Keratinocyte (primary cell): ENCODE measurements around the gene HELZ. TPM values are rescaled to one million over a fixed set of nuclear protein-coding genes. Genes with fewer than 3 reads are reported as not detected.

Experiments used
- DNase-seq: peaks from one replicate; pipeline ENCODE4 v3.0.0-alpha.2; 2011; ENCODE audit warnings: low read depth, missing footprints, low spot score
- FAIRE-seq: peaks from 2 replicates; lab custom pipeline; 2011; peaks lifted over from hg19 to GRCh38; lab: Jason Lieb, UNC
- H2AFZ ChIP-seq: 2 replicates; pipeline ENCODE4 v1.6.0; 2012; ENCODE audit warnings: low read length, control low read depth, inconsistent platforms; ENCODE audit not compliant: control insufficient read depth
- H3K27ac ChIP-seq: 2 replicates; pipeline ENCODE4 v1.5.1; 2011; ENCODE audit warnings: low read length; ENCODE audit not compliant: control insufficient read depth, insufficient read depth
- H3K27me3 ChIP-seq: 3 replicates; pipeline ENCODE4 v1.6.0; 2011; ENCODE audit warnings: low read length; ENCODE audit not compliant: control insufficient read depth, insufficient read depth; ENCODE audit errors: extremely low read depth
- H3K36me3 ChIP-seq, 2 experiments: 2 replicates in 1 of 2; 3 replicates in 1 of 2; pipeline ENCODE4 v1.5.1; 2011; ENCODE audit warnings: low read length in 2 of 2, mild to moderate bottlenecking in 1 of 2; ENCODE audit not compliant: control insufficient read depth in 2 of 2, insufficient read depth in 2 of 2; ENCODE audit errors: extremely low read depth in 1 of 2
- H3K4me1 ChIP-seq: 3 replicates; pipeline ENCODE4 v1.5.1; 2011; ENCODE audit warnings: low read length; ENCODE audit not compliant: control insufficient read depth, insufficient read depth; ENCODE audit errors: extremely low read depth
- H3K4me2 ChIP-seq: 3 replicates; pipeline ENCODE4 v1.6.0; 2011; ENCODE audit warnings: low read depth, low read length; ENCODE audit not compliant: control insufficient read depth, insufficient read depth; ENCODE audit errors: extremely low read depth
- H3K4me3 ChIP-seq, 3 experiments: fragments of 200-600 bp in 1 of 3; sonication (generic) in 1 of 3; 2 replicates in 2 of 3; 3 replicates in 1 of 3; pipeline ENCODE4 v1.5.1; 2011 to 2016; ENCODE audit warnings: low read length in 3 of 3, mild to moderate bottlenecking in 3 of 3, control low read depth in 2 of 3, inconsistent platforms in 1 of 3, low read depth in 1 of 3, mixed read lengths in 1 of 3, mixed run types in 1 of 3, moderate library complexity in 1 of 3; ENCODE audit not compliant: control insufficient read depth in 2 of 3, insufficient read depth in 2 of 3; ENCODE audit errors: extremely low read depth in 1 of 3
- H3K79me2 ChIP-seq: 2 replicates; pipeline ENCODE4 v1.6.0; 2012; ENCODE audit warnings: low read length; ENCODE audit not compliant: control insufficient read depth, insufficient read depth
- H3K9ac ChIP-seq: 3 replicates; pipeline ENCODE4 v1.6.0; 2011; ENCODE audit warnings: low read length; ENCODE audit not compliant: control insufficient read depth, insufficient read depth; ENCODE audit errors: extremely low read depth
- H3K9me1 ChIP-seq: 3 replicates; pipeline ENCODE4 v1.6.0; 2011; ENCODE audit warnings: low read length; ENCODE audit not compliant: control insufficient read depth, insufficient read depth; ENCODE audit errors: extremely low read depth
- H3K9me3 ChIP-seq: 2 replicates; pipeline ENCODE4 v1.5.1; 2012; ENCODE audit warnings: low read depth, low read length; ENCODE audit not compliant: control insufficient read depth
- H4K20me1 ChIP-seq: 3 replicates; pipeline ENCODE4 v1.6.0; 2011; ENCODE audit warnings: low read length; ENCODE audit not compliant: control insufficient read depth, insufficient read depth; ENCODE audit errors: extremely low read depth
- EZH2 ChIP-seq: IDR thresholded peaks from one replicate; pipeline ENCODE4 v1.6.1; 2012; ENCODE audit warnings: inconsistent platforms, mild to moderate bottlenecking, low read length, moderate library complexity
- dilution Hi-C: fragments of 300-500 bp; cut with MboI; formaldehyde crosslinking; loops from one replicate; pipeline ENCODE4 v1.7.0; 2020; ENCODE audit warnings: low sequenced_read_pairs; ENCODE audit not compliant: extremely low pct_ligation_motif_present
- polyA plus RNA-seq, 5 experiments: library from polyadenylated mRNA; depleted of rRNA in 3 of 5; stranded (reverse) in 3 of 5; stranded (forward) in 1 of 5; unstranded in 1 of 5; fragments of >200 nt; gene quantifications; 1 replicate in 1 of 5; 2 replicates in 3 of 5; 3 replicates in 1 of 5; pipeline versions ENCODE4 v1.2.1 to v1.2.3, GENCODE V29; 2011 to 2012; ENCODE audit warnings: missing spikeins in 2 of 5, low read depth in 1 of 5, low replicate concordance in 1 of 5
- TF ChIP-seq, protein P1 (sequence below), 3 experiments: IDR thresholded peaks in 1 of 3; conservative IDR thresholded peaks in 1 of 3; optimal IDR thresholded peaks in 1 of 3; 2 replicates in 2 of 3; 3 replicates in 1 of 3; pipeline versions ENCODE3 to v1.5.1; 2011; ENCODE audit warnings: low read length in 3 of 3, mild to moderate bottlenecking in 3 of 3, moderate library complexity in 2 of 3, control low read depth in 1 of 3, inconsistent platforms in 1 of 3; ENCODE audit not compliant: insufficient read depth in 2 of 3; ENCODE audit errors: extremely low read depth in 1 of 3

Gene HELZ
- polyA plus RNA-seq, 1 donor (not counting 4 experiments of a cell fraction or from before 2014, with no cell fraction given), result 18.2 TPM

DNA sequence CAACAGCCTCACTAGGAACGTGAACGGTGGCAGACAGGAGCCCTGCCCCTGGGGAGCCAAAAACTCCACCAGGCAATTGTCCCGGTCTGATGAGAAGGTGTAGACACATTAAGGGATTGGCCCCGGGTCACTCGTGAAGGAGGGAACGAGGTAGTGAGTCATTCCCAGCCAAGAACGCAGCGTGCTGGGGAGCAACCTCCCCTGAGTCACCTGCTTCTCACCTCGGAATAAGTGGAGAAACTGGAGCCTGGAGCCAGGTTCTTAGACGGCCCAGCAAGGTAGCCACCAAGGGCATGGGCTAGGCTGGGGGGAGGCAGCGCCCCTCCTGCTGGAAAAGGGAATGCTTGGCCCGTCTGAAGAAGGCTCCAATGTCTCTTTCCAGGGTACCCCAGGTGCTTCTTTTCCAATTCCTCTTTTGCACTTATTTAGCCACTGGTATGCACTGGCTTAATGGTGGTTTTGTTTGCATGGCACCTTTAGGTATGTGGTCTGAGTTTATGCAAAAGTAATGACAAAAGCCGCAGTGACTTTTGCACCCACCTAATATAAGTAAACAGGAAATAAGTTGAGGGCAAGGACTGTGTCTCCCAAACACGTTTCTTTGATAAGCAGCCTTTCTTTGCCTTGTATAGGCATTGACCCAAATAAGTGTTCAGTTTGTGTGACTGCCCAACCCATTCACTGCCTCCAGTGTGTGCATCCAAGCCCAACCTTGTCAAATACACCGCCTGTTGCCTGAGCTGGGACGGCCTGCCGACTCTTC is 1.8 kb upstream of the HELZ start:
- no peaks in the 10 kb centered on the region for H3K9me1 ChIP-seq
- FAIRE-seq, result peak; percentile 96
- H3K9ac ChIP-seq, result peak overlapping the region; percentile 95
- H3K27me3 ChIP-seq, result no peaks in the 10 kb centered on the region
- dilution Hi-C loops, result no loop called here
- H3K9me3 ChIP-seq, result no peaks in the 10 kb centered on the region
- peak; percentile 89 for DNase-seq
- H3K4me1 ChIP-seq, result peaks cover 27% of the 10 kb centered on the region
- H3K79me2 ChIP-seq, result peaks cover 29% of the 10 kb centered on the region
- peak overlapping the region; percentile 91 for H3K27ac ChIP-seq
- H4K20me1 ChIP-seq, result no peaks in the 10 kb centered on the region
- H3K4me3 ChIP-seq, result peak overlapping the region; percentile 90 to 94 (median 93)
- peak overlapping the region; percentile 86 for H3K4me2 ChIP-seq
- H3K36me3 ChIP-seq, result peaks cover 0 to 2% of the 10 kb centered on the region in 2 experiments
- no peak for TF ChIP-seq EZH2
- TF ChIP-seq, protein P1, sequence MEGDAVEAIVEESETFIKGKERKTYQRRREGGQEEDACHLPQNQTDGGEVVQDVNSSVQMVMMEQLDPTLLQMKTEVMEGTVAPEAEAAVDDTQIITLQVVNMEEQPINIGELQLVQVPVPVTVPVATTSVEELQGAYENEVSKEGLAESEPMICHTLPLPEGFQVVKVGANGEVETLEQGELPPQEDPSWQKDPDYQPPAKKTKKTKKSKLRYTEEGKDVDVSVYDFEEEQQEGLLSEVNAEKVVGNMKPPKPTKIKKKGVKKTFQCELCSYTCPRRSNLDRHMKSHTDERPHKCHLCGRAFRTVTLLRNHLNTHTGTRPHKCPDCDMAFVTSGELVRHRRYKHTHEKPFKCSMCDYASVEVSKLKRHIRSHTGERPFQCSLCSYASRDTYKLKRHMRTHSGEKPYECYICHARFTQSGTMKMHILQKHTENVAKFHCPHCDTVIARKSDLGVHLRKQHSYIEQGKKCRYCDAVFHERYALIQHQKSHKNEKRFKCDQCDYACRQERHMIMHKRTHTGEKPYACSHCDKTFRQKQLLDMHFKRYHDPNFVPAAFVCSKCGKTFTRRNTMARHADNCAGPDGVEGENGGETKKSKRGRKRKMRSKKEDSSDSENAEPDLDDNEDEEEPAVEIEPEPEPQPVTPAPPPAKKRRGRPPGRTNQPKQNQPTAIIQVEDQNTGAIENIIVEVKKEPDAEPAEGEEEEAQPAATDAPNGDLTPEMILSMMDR (optimal IDR thresholded peaks at IDR 0.05 in 1 of 3, IDR thresholded peaks at IDR 0.05 in 1 of 3, conservative IDR thresholded peaks at IDR 0.05 in 1 of 3; ENCODE audit: extremely low read depth in 1 of 3, insufficient read depth in 2 of 3, low read length in 3 of 3), result no peak
- H2AFZ ChIP-seq, result peak overlapping the region; percentile 64

DNA sequence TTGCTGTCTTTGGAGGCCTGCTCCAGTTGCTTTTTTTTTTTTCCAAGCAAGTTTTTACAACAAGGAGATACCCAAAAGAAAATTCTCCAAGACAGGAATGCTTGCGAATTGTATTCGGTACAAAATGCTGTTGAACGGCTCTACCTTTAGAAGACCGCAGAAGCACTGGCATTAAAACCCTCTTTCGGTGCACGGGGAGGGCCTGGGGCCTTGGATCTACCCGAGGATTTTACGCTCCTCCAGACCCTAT is 1.3 kb upstream of the HELZ start:
- Histone ChIP-seq H3K36me3 (peaks cover 0 to 2% of the 10 kb centered on the region in 2 experiments), H3K4me1 (peaks cover 27% of the 10 kb centered on the region), H3K4me2 (peak overlapping the region; percentile 86), H3K4me3 (peak overlapping the region; percentile 90 to 94 (median 93)), H3K9me1 (no peaks in the 10 kb centered on the region), H3K9ac (peak overlapping the region; percentile 95), H3K79me2 (peaks cover 34% of the 10 kb centered on the region), H2AFZ (peak overlapping the region; percentile 64), H3K27me3 (no peaks in the 10 kb centered on the region), H3K9me3 (no peaks in the 10 kb centered on the region), H4K20me1 (no peaks in the 10 kb centered on the region), H3K27ac (peak overlapping the region; percentile 91)
- TF ChIP-seq, protein P1 (optimal IDR thresholded peaks at IDR 0.05 in 1 of 3, IDR thresholded peaks at IDR 0.05 in 1 of 3, conservative IDR thresholded peaks at IDR 0.05 in 1 of 3; ENCODE audit: extremely low read depth in 1 of 3, insufficient read depth in 2 of 3, low read length in 3 of 3), result no peak
- no peak for TF ChIP-seq EZH2
- dilution Hi-C loops, result no loop called here
- no peak for DNase-seq
- FAIRE-seq, result no peak
